ENCODE data around the gene CCNQ. TPM values are rescaled to one million over a fixed set of nuclear protein-coding genes. Genes with fewer than 3 reads are reported as not detected.

Gene CCNQ
- total RNA-seq, 2 experiments from 2014 or later: 19.0 to 19.7 TPM

GRCh38 chrX:153557618-153558355, 41.2 kb downstream of the CCNQ start:
- Mint-ChIP-seq H3K27ac (no peak overlapping the region), H3K27me3 (no peaks in the 10 kb centered on the region), H3K4me3 (no peak overlapping the region), H3K36me3 (no peaks in the 10 kb centered on the region), H3K9me3 (no peaks in the 10 kb centered on the region), H3K4me1 (no peaks in the 10 kb centered on the region)
- POLR2A ChIA-PET: no interaction called here
- DNase-seq: no peak
- ATAC-seq (ENCODE audit: low read depth): no peak

- no peak for ATAC-seq (ENCODE audit: low read depth)
- no peaks in the 10 kb centered on the region for H3K9me3 Mint-ChIP-seq
Measured at GRCh38 chrX:153556767-153557166, 42.2 kb downstream of the CCNQ start.

GRCh38 chrX:153554519-153555167, 44.3 kb downstream of the CCNQ start:
- no peaks in the 10 kb centered on the region for H3K9me3 Mint-ChIP-seq
- POLR2A ChIA-PET: no interaction called here

More at GRCh38 chrX:153556767-153557166, 42.2 kb downstream of the CCNQ start:
- POLR2A ChIA-PET: no interaction called here
- Mint-ChIP-seq H3K27me3 (no peaks in the 10 kb centered on the region), H3K4me1 (no peaks in the 10 kb centered on the region), H3K27ac (no peak overlapping the region), H3K36me3 (no peaks in the 10 kb centered on the region), H3K4me3 (no peak overlapping the region)
- DNase-seq: no peak

DNA sequence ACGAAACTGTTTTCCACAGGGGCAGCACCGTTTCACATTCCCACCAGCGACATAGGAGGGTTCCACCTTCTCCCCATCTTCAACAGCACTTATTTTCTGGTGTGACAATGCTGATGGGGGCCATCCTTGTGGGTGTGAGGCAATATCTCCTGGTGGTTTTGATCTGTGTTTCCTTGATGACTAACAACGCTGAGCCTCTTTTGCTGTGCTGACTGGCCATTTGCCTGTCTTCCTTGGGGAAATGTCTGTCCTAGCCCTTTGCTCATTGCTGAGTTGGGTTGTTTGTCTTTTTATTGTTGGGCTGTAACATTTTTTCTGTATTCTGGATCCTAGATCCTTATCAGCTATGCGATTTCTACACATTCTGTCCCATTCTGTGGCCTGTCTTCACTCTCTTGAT, 47.8 kb downstream of the CCNQ start:
- H3K4me3 Mint-ChIP-seq: no peak overlapping the region
- ATAC-seq (ENCODE audit: low read depth) (no peak), DNase-seq (no peak)
- no peak overlapping the region for H3K27ac Mint-ChIP-seq
- peaks cover 2% of the 10 kb centered on the region for H3K27me3 Mint-ChIP-seq
- POLR2A ChIA-PET: no interaction called here
- H3K36me3 Mint-ChIP-seq: no peaks in the 10 kb centered on the region
- H3K9me3 Mint-ChIP-seq: no peaks in the 10 kb centered on the region
- no peaks in the 10 kb centered on the region for H3K4me1 Mint-ChIP-seq

More at GRCh38 chrX:153554519-153555167, 44.3 kb downstream of the CCNQ start:
- Mint-ChIP-seq H3K4me3 (no peak overlapping the region), H3K36me3 (no peaks in the 10 kb centered on the region), H3K27me3 (no peaks in the 10 kb centered on the region), H3K4me1 (no peaks in the 10 kb centered on the region), H3K27ac (no peak overlapping the region)
- ATAC-seq (ENCODE audit: low read depth) (peak; percentile 80), DNase-seq (peak; percentile 70)

DNA sequence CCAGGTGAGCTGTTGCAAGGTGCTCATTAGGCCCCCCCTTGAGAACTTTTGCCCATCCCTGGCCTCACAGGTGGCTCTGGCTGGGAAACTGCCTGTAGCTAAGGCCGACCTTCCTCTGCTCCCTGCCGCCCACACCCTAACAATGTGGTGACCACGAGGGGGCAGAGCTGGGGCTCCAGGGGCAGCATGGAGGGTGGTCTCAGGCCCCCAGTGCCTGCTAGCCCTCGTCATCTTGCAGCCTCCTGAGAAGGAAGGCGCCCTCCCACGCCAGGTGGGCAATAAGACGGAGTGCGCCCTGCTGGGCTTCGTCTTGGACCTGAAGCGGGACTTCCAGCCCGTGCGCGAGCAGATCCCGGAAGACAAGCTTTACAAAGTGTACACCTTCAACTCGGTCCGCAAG, 49.1 kb downstream of the CCNQ start:
- ATAC-seq (ENCODE audit: low read depth) (no peak), DNase-seq (no peak)
- Mint-ChIP-seq H3K36me3 (no peaks in the 10 kb centered on the region), H3K27me3 (peaks cover 2% of the 10 kb centered on the region), H3K9me3 (no peaks in the 10 kb centered on the region), H3K4me1 (no peaks in the 10 kb centered on the region), H3K4me3 (no peak overlapping the region), H3K27ac (no peak overlapping the region)
- POLR2A ChIA-PET: no interaction called here

DNA sequence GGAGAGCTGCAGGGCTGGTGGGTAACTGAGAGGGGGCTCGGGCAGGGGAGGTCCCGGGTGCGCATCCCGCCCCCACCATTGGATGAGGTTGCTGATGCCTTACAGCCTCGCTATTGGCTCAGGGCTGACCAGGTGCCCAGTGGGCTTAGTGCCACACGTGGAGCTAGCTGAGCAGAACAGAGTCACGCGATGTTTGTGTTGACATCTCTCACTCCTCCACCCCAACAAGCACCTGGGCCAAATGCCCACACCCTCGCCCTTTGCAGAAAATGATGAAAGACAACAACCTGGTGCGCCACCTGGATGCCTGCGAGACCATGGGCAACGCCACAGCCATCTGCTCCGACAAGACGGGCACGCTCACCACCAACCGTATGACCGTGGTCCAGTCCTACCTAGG, 49.7 kb downstream of the CCNQ start:
- H3K27me3 Mint-ChIP-seq: peaks cover 2% of the 10 kb centered on the region
- H3K27ac Mint-ChIP-seq: no peak overlapping the region
- no peaks in the 10 kb centered on the region for H3K4me1 Mint-ChIP-seq
- no peaks in the 10 kb centered on the region for H3K9me3 Mint-ChIP-seq
- no peak for DNase-seq
- no peaks in the 10 kb centered on the region for H3K36me3 Mint-ChIP-seq
- ATAC-seq (ENCODE audit: low read depth): no peak
- H3K4me3 Mint-ChIP-seq: no peak overlapping the region
- POLR2A ChIA-PET: no interaction called here

- H3K27me3 Mint-ChIP-seq: peaks cover 2% of the 10 kb centered on the region
- H3K27ac Mint-ChIP-seq: no peak overlapping the region
- H3K4me1 Mint-ChIP-seq: no peaks in the 10 kb centered on the region
- DNase-seq (no peak), ATAC-seq (ENCODE audit: low read depth) (no peak)
- no peaks in the 10 kb centered on the region for H3K9me3 Mint-ChIP-seq
- no peaks in the 10 kb centered on the region for H3K36me3 Mint-ChIP-seq
- no peak overlapping the region for H3K4me3 Mint-ChIP-seq
- POLR2A ChIA-PET: interaction anchor here (0.7 kb wide), 1 partner anchor 550 kb away, joined by 3 read pairs; no protein-coding TSS in a partner anchor
Measured at GRCh38 chrX:153547195-153547594, 51.7 kb downstream of the CCNQ start.

DNA sequence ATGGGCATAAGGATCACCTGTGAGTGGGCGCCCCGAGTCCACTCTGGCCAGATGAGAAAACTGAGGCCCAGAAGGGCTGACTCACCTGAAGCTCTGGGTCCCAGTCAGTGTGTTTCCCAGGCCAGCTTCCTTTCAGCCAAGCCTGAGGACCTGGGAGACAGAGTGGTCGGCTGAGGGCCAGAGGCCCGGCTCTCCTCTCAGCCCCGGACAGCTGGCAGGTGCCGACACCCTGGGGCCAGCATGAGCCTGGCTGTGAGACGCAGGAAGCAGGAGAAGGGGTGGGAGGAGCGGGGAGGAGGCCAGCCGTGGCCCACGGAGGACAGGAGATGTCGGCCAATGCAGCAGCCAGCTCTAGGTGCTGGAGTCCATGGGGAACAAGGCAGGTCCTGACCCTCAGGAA, 52.6 kb downstream of the CCNQ start:
- H3K27ac Mint-ChIP-seq: no peak overlapping the region
- POLR2A ChIA-PET: no interaction called here
- H3K9me3 Mint-ChIP-seq: no peaks in the 10 kb centered on the region

GRCh38 chrX:153544727-153545126, 54.2 kb downstream of the CCNQ start:
- Mint-ChIP-seq H3K4me1 (no peaks in the 10 kb centered on the region), H3K27ac (no peak overlapping the region), H3K4me3 (no peak overlapping the region), H3K9me3 (no peaks in the 10 kb centered on the region), H3K27me3 (peaks cover 2% of the 10 kb centered on the region), H3K36me3 (no peaks in the 10 kb centered on the region)
- no peak for ATAC-seq (ENCODE audit: low read depth)
- DNase-seq: no peak
- POLR2A ChIA-PET: no interaction called here

More for the DNA sequence above, 52.6 kb downstream of the CCNQ start:
- DNase-seq: no peak
- Mint-ChIP-seq H3K27me3 (peaks cover 2% of the 10 kb centered on the region), H3K36me3 (no peaks in the 10 kb centered on the region), H3K4me1 (no peaks in the 10 kb centered on the region), H3K4me3 (no peak overlapping the region)
- no peak for ATAC-seq (ENCODE audit: low read depth)

DNA sequence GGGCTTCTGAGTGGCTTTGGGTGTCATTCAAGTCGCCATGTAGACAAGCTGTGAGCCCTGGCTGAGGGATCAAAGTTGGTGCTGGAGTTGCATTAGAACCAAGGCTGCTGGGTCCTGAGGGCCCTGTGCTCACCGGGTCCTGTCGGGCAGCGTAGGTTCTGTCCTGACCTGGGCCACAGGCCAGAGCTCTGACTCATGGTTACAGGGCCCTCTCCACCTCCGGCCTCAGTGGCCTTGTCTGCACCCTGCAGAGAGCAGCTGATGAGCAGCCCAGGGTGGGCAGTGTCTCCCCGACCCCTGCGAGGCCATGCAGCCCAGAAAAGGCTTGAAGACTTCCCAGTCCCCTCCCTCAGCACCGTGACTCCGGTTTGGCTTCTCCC, 59.0 kb downstream of the CCNQ start:
- Mint-ChIP-seq H3K27ac (no peak overlapping the region), H3K4me1 (no peaks in the 10 kb centered on the region), H3K9me3 (no peaks in the 10 kb centered on the region), H3K4me3 (no peak overlapping the region), H3K27me3 (no peaks in the 10 kb centered on the region), H3K36me3 (no peaks in the 10 kb centered on the region)
- POLR2A ChIA-PET: interaction anchor here (1.0 kb wide), 1 partner anchor 507 kb away, joined by 3 read pairs; no protein-coding TSS in a partner anchor
- no peak for DNase-seq
- no peak for ATAC-seq (ENCODE audit: low read depth)

GRCh38 chrX:153539171-153539978, 59.6 kb downstream of the CCNQ start:
- Mint-ChIP-seq H3K36me3 (no peaks in the 10 kb centered on the region), H3K9me3 (no peaks in the 10 kb centered on the region), H3K4me1 (no peaks in the 10 kb centered on the region), H3K4me3 (no peak overlapping the region), H3K27ac (no peak overlapping the region), H3K27me3 (no peaks in the 10 kb centered on the region)
- POLR2A ChIA-PET: interaction anchor here (1.0 kb wide), 1 partner anchor 507 kb away, joined by 3 read pairs; no protein-coding TSS in a partner anchor
- ATAC-seq (ENCODE audit: low read depth) (peak; percentile 86), DNase-seq (peak; percentile 66)

GRCh38 chrX:153538424-153538823, 60.5 kb downstream of the CCNQ start:
- no peak overlapping the region for H3K27ac Mint-ChIP-seq
- no peaks in the 10 kb centered on the region for H3K27me3 Mint-ChIP-seq
- H3K9me3 Mint-ChIP-seq: no peaks in the 10 kb centered on the region
- ATAC-seq (ENCODE audit: low read depth) (no peak), DNase-seq (no peak)
- no peak overlapping the region for H3K4me3 Mint-ChIP-seq
- POLR2A ChIA-PET: no interaction called here
- H3K4me1 Mint-ChIP-seq: no peaks in the 10 kb centered on the region
- H3K36me3 Mint-ChIP-seq: no peaks in the 10 kb centered on the region
